KG1 (cell line): Measurements from ENCODE around the gene PLB1.
"Not testable (repeated sequence)": the region's sequence is repeated elsewhere in the genome, so short reads cannot be mapped to it uniquely, and the experiment has no call there.

ENCODE experiments used
- DNase-seq: peaks from one replicate; lab custom pipeline; 2025; lab: John Stamatoyannopoulos, UW

PLB1 gene

DNA sequence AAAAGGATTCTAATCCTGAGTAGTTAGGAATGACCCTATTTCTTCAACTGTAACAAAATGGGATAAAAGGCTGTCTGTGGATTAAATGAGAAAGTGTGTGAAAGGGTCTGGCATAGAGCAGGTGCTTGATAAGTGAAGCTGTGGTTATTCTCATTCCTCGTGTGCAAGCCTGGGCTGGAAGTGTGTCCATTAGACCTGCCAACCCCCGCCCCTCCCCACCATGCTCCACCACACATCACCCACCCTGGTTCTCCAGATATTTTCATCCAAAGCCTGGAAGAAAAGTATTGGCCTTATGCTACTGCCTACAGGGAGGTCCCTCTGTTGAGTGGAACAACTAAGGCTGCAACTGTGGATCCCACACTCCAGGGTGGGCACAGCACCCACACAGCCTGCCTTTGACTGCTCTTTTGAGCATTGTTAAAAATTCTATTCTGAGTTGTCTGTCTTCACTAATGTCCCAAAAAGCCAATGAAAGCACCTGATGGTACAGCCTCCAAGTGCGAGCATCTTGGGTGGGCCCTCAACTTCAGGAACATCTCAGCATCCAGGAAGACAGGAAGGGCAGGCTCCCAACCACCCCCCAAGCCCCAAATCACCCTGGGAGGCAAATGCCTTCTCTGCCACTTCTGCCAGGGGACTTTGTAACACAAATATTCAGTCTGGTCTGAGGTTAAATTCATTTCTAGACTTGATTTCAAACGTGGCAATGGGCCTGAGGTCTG is 153.0 kb downstream of the PLB1 start:
- DNase-seq = no peak

DNA sequence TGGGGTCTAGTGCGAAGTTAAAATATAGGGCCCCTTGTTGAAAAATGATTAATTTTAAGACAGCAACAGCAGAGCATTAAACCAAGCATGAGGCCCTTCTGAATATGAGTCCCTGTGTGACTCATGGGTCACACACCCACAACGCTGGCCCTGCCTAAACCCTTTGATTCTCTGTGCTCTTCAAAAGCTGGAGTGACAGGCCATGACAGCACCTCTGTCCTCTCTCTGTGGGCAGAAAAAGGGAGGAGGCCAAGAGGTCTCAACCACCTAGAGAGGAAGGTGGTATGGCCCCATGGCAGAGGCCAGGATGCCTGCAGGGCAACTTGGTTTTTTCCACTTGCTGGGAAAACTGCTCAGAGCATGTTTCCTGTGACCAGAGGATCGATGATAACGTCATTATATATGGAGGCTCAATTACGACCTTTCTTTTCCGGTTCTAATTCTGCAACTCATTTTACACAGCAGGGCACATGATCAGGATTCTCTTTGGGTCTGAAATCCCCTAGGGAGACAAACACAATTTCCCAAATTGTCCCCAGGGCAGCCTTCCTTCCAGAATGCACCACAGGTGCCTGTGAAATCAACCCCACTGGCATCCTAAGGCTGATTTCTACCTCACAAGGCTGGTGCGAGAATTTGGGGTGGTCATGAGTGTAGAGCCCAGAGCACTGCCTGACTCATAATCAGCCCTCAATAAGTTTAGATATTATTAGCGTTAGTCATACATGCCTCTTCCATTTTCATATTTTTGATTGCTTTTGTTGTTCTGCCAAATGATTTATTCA is 153.8 kb downstream of the PLB1 start:
- DNase-seq = no peak

DNA sequence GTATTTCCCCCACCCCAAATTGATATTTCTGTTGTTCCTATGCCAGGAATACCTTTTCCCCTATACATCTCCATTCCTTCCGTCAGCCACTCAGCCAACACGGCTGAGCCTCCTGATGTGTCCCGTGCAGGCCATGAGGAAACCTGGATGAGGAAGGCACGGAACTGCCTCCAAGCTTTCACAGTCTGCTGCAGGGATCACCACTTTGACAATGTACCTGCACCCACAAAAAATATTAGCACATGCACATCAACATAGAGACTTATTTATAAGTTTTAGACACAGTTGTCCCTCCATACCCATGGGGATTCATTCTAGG is 154.4 kb downstream of the PLB1 start:
- DNase-seq = no peak

- DNase-seq = no peak
Measured at GRCh38 chr2:28652217-28652616, 156.4 kb downstream of the PLB1 start.

DNA sequence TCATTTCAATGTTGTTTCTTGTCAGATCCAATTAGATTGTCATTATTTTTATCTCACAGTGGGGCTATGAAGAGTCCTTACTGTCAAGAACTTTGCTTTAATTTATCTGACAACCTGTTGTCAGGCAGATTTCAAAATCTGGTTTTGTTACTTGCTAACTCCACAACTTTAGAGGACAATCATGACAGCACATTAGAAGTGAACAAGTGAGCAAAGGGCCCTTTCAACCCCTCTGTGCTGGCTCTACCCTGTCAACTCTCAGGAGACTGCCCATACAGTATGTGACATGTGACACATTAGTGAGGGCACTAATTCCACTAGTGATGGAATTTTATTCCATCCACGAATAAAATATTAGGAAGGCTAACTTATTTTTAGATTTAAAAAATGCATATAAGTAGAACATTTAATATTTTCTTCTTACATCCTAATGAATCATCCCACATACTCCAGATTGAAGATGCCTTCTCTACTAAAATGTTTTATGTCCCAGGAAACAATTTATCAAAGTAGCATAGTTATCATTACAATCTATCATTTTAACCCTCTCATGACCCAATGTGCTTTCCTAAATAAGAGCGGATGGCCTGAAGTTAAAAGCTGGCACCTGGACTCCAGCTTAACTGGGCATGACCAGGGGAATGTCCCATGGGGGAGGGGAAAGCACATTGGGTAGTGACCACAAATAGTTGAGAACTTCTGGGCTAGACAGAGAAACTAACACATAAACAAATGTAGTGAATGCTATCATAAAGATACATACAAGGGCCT is 158.2 kb downstream of the PLB1 start:
- DNase-seq = no peak

DNA sequence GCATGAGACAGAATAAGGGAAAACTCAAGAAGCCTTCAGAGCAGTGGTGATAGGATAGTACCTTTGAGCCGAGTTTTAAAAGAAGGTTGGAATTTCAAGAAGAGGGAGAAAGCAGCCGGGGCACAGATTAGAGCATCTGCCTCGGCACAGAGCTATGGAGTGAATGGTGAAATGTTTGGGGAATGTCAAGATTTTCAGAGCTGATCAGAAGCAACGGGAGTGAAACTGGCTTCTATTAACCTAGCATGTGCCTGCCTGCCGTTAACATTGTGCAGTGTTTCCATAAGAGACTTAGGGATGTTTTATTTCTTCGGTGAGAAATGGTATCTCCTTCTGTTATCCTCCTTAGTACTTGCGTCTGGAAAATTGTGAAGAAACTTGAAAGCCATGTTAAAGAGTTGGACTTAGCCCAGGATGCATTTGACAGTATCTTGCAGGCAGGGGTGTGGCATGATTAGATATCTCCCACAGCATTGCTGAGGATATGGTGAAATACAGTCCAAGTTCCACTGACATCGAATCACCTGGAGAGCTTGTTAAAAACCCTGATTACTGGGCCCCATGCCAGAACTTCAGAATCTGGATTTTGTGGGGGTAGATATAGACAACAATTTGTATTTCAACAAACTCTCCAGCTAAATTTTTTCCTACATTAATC is 158.9 kb downstream of the PLB1 start:
- no peak for DNase-seq

DNA sequence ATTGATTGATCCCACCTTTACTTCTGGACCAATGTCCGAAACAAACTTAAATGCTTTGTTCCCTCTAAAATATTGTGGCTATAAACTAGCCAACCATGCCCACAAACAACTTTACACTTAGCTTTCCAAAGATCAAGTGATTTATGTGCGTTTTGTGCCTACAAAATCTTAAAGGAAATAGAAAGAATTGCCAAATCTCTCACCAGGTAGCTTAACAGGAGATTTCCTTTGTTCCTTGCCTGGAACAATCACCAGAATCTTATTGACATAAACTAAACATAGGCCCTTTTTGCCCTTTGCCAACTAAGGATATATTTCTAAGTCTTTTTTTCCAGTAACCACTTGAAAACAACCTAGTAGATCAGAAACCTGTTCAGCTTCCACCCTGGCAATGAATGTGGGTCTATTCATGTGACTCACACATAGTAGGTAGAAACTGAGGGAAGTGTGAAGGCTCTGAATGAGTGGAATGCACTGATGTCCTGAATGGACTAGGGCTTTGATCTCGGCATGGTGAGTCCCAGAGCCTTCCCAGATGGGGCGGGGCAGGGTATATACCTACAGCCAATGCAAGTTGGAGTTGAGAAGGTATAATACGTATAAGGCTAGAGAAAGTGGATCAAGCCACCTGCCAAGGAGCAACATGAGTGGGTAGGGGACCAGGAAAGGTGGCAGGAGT is 161.2 kb downstream of the PLB1 start:
- no peak for DNase-seq

- DNase-seq = no peak
Measured at GRCh38 chr2:28658369-28658768, 162.5 kb downstream of the PLB1 start.

GRCh38 chr2:28659127-28659526 is 163.3 kb downstream of the PLB1 start:
- DNase-seq = no peak

GRCh38 chr2:28661589-28662001 is 165.7 kb downstream of the PLB1 start:
- no peak for DNase-seq

DNA sequence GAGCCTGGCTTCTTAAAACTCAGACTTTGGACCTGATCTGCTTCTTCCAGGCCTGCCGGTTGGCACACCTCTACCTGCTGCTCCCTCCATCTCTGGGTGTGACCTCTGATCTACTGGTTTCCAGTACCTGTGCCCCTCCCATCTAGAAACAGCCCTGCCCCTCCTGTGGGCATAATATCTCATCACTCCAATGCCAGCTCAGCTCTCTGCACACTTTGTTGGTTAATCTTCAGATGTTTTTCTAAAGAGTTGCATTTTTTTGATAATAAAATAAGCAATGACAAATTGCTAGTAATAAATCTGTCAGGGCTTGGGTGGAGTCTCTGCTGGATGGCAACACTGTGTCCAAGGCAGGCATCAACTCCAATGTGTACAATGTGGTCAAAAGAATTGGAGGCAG is 166.2 kb downstream of the PLB1 start:
- DNase-seq = no peak

- no peak for DNase-seq
Measured at GRCh38 chr2:28662468-28663181, 166.8 kb downstream of the PLB1 start.

- DNase-seq = no peak
Measured at GRCh38 chr2:28663359-28663758, 167.5 kb downstream of the PLB1 start.

DNA sequence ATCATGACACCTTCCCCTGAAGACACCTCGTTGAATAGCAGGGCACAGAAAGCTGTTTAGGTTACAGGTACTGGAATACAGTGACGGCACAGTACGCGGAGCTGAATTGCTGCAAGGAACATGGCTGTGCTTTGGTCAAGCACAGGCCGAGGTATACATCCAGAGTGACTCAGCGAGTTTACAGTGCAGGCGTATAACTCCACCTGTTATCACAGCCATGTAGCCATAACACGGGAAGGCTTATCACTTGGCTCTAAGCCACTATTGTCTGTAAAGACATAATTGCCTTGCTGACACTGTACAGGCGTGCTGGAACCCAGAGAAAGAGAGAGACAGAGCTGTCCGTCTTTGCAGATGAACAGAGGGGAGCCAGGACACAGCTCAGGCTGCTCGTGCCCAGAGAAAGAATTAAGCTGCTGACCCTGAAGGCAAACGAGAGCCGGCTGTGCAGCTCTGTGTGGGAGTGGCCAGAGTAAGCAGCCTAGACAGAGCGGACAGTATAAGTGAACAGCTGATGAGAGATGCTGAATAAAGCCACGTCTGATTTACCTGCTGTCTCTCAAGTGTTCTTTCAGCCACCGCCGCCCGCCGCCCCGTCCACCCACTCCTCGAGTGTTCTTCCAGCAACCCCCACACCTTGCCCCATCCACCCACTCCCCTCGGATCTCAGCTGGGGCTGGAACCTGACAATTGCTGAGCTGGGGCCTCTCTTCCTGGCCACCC is 168.4 kb downstream of the PLB1 start:
- DNase-seq = no peak

DNA sequence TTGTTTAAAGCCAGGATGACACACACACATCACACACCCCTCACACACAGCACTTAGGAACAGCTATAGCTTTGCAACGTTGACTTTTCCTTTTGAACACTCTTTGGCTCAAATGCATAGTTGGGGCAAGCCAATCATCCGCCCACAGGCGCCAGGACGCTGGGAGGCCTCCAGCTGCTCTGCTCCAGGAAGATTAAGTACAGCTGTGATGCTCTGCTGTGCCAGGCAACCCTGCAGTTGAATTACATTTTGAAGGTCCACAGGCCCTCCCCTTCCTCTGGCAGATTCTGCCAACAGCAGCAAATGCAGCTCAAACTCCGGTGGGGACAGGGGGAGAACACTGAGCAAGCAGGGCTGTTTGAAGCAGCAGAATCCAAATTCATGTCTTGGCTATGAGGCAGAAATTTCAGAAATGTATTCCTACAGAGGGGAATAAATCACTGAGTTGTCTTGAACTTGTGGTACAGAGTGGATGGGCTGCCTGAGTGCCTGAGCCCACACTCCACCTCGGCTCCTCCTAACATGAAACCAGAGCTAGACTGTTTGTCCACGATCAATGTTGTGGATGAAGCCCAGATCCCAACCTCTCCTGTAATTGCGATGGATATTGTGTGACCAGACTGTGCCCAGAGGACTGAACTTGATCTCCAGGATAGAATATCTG is 169.3 kb downstream of the PLB1 start:
- DNase-seq = no peak

DNA sequence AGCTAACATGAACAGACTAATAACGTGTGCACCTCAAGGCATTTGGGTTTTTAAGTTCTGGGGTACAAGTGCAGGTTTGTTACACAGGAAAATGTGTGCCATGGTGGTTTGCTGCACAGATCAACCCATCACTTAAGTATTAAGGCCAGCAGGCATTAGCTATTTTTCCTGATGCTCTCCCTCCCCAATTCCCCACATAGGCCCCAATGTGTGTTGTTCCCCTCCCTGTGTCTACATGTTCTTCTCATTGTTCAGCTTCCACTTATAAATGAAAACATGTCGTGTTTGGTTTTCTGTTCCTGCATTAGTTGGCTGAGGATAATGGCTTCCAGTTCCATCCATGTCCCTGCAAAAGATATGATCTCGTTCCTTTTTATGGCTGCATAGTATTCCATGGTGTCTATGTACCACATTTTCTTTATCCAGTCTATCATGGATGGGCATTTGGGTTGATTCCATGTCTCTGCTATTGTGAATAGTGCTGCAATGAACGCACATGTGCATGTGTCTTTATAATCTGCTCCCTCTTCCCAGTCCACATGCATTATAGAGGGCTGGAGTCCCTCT is 170.0 kb downstream of the PLB1 start:
- DNase-seq = not testable (repeated sequence)

- no peak for DNase-seq
Measured at GRCh38 chr2:28666496-28667184, 170.8 kb downstream of the PLB1 start.

DNA sequence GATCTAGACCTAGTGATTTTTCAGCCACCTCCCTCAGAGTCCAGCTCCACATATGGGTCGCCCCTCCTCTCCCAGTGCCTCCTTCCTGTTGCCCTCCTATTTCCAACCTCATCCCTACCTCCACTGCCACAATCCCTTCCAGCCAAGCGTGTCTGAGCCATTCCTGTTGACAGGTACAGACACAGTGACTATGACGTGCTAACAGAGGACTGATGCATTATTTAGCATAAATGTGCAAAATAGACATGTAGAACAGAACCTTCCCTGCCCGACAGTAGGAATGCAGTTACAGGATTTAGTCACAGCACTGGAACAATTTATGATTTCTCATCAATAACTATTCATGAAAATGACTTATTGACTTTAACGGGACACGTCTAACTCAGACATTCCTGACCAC is 171.4 kb downstream of the PLB1 start:
- no peak for DNase-seq
